Breast epithelium (tissue), 3 donors: ENCODE measurements around the gene COL18A1.

Source experiments
- CTCF ChIP-seq, 3 donors: fragments of 450-650 bp; IDR thresholded peaks; one replicate each; pipeline ENCODE4 v1.5.1; 2016 to 2017; ENCODE audit warnings: antibody characterized with exemption in 3 of 3, mild to moderate bottlenecking in 3 of 3, moderate library complexity in 3 of 3
- POLR2A ChIP-seq: fragments of 450-650 bp; IDR thresholded peaks from one replicate; pipeline ENCODE4 v1.6.1; 2016; ENCODE audit warnings: antibody characterized with exemption, mild to moderate bottlenecking, moderate library complexity
- POLR2AphosphoS5 ChIP-seq, 3 donors: sonication (generic); formaldehyde crosslinking; IDR thresholded peaks; one replicate each; pipeline ENCODE4 v1.6.1; 2017; ENCODE audit warnings: antibody characterized with exemption in 3 of 3

GRCh38 chr21:45356251-45356650, 48.7 kb upstream of the COL18A1 start:
- TF ChIP-seq POLR2AphosphoS5 (IDR thresholded peaks at IDR 0.05) (no peak), CTCF (IDR thresholded peaks at IDR 0.05) (no peak), POLR2A (no peak)
